Measurements from ENCODE around the gene RDM1. TPM values are rescaled to one million over a fixed set of nuclear protein-coding genes. Genes with fewer than 3 reads are reported as not detected.

Gene RDM1
- polyA plus RNA-seq, 1 donor (not counting 4 experiments of a cell fraction or from before 2014, with no cell fraction given) = 1.1 TPM

DNA sequence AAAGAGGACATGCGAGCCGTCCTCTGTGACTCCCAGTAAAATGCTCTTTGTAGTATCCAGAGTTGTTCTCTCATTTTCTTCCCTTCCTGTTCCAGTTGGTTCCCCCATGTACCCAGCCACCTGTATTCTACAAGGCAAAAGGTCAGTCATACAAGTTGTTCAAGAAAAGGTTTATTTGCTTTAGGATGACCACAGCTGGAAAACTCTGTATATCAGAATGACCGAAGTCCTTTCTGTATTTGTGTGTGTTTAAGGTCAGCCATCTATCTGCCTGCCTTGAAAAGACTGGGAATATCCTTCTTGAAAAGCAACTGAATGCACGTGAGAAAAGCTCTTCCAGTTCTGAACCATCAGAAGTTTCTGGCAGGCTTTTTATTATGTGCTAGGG, 42.4 kb upstream of the RDM1 start:
- no peak for FAIRE-seq
- Histone ChIP-seq H3K36me3 (ENCODE audit: control insufficient read depth in 2 of 2, extremely low read depth in 1 of 2, insufficient read depth in 2 of 2, low read length in 2 of 2) (no peaks in the 10 kb centered on the region), H3K27ac (ENCODE audit: control insufficient read depth, insufficient read depth, low read length) (no peak overlapping the region)

GRCh38 chr17:35972535-35972934, 42.0 kb upstream of the RDM1 start:
- no peaks in the 10 kb centered on the region for H3K79me2 ChIP-seq (ENCODE audit: control insufficient read depth, insufficient read depth, low read length)
- H3K27me3 ChIP-seq (ENCODE audit: control insufficient read depth, extremely low read depth, insufficient read depth, low read length) = no peaks in the 10 kb centered on the region
- H3K9me3 ChIP-seq (ENCODE audit: control insufficient read depth, low read depth, low read length) = no peaks in the 10 kb centered on the region
- no peak overlapping the region for H3K9ac ChIP-seq (ENCODE audit: control insufficient read depth, extremely low read depth, insufficient read depth, low read length)
- dilution Hi-C loops (cut with MboI; ENCODE audit: extremely low pct_ligation_motif_present, low sequenced_read_pairs) = no loop called here
- H3K27ac ChIP-seq (ENCODE audit: control insufficient read depth, insufficient read depth, low read length) = no peak overlapping the region
- no peak for TF ChIP-seq EZH2 (IDR thresholded peaks at IDR 0.05; ENCODE audit: low read length)
- TF ChIP-seq, protein P1, sequence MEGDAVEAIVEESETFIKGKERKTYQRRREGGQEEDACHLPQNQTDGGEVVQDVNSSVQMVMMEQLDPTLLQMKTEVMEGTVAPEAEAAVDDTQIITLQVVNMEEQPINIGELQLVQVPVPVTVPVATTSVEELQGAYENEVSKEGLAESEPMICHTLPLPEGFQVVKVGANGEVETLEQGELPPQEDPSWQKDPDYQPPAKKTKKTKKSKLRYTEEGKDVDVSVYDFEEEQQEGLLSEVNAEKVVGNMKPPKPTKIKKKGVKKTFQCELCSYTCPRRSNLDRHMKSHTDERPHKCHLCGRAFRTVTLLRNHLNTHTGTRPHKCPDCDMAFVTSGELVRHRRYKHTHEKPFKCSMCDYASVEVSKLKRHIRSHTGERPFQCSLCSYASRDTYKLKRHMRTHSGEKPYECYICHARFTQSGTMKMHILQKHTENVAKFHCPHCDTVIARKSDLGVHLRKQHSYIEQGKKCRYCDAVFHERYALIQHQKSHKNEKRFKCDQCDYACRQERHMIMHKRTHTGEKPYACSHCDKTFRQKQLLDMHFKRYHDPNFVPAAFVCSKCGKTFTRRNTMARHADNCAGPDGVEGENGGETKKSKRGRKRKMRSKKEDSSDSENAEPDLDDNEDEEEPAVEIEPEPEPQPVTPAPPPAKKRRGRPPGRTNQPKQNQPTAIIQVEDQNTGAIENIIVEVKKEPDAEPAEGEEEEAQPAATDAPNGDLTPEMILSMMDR (optimal IDR thresholded peaks at IDR 0.05 in 1 of 3, IDR thresholded peaks at IDR 0.05 in 1 of 3, conservative IDR thresholded peaks at IDR 0.05 in 1 of 3; ENCODE audit: extremely low read depth in 1 of 3, insufficient read depth in 2 of 3, low read length in 3 of 3) = no peak
- H2AFZ ChIP-seq (ENCODE audit: control insufficient read depth, low read length) = no peak overlapping the region
- H3K4me2 ChIP-seq (ENCODE audit: control insufficient read depth, extremely low read depth, insufficient read depth, low read depth, low read length) = no peak overlapping the region
- no peaks in the 10 kb centered on the region for H4K20me1 ChIP-seq (ENCODE audit: control insufficient read depth, extremely low read depth, insufficient read depth, low read length)
- DNase-seq (ENCODE audit: low read depth, low spot score) (no peak), FAIRE-seq (no peak)
- H3K36me3 ChIP-seq (ENCODE audit: control insufficient read depth in 2 of 2, extremely low read depth in 1 of 2, insufficient read depth in 2 of 2, low read length in 2 of 2) = no peaks in the 10 kb centered on the region
- H3K9me1 ChIP-seq (ENCODE audit: control insufficient read depth, extremely low read depth, insufficient read depth, low read length) = no peaks in the 10 kb centered on the region
- no peak overlapping the region for H3K4me3 ChIP-seq (ENCODE audit: control insufficient read depth in 2 of 3, extremely low read depth in 1 of 3, insufficient read depth in 2 of 3, low read depth in 1 of 3, low read length in 3 of 3)
- peaks cover 18% of the 10 kb centered on the region for H3K4me1 ChIP-seq (ENCODE audit: control insufficient read depth, extremely low read depth, insufficient read depth, low read length)

More for the DNA sequence above, 42.4 kb upstream of the RDM1 start:
- H3K9me3 ChIP-seq (ENCODE audit: control insufficient read depth, low read depth, low read length) = no peaks in the 10 kb centered on the region
- H3K4me3 ChIP-seq (ENCODE audit: control insufficient read depth in 2 of 3, extremely low read depth in 1 of 3, insufficient read depth in 2 of 3, low read depth in 1 of 3, low read length in 3 of 3) = no peak overlapping the region
- no peak for DNase-seq (ENCODE audit: low read depth, low spot score)
- H3K9ac ChIP-seq (ENCODE audit: control insufficient read depth, extremely low read depth, insufficient read depth, low read length) = no peak overlapping the region
- no peaks in the 10 kb centered on the region for H3K27me3 ChIP-seq (ENCODE audit: control insufficient read depth, extremely low read depth, insufficient read depth, low read length)
- TF ChIP-seq EZH2 (IDR thresholded peaks at IDR 0.05; ENCODE audit: low read length) = no peak
- TF ChIP-seq, protein P1 (optimal IDR thresholded peaks at IDR 0.05 in 1 of 3, IDR thresholded peaks at IDR 0.05 in 1 of 3, conservative IDR thresholded peaks at IDR 0.05 in 1 of 3; ENCODE audit: extremely low read depth in 1 of 3, insufficient read depth in 2 of 3, low read length in 3 of 3) = no peak
- no peak overlapping the region for H2AFZ ChIP-seq (ENCODE audit: control insufficient read depth, low read length)
- H3K79me2 ChIP-seq (ENCODE audit: control insufficient read depth, insufficient read depth, low read length) = no peaks in the 10 kb centered on the region
- no peaks in the 10 kb centered on the region for H4K20me1 ChIP-seq (ENCODE audit: control insufficient read depth, extremely low read depth, insufficient read depth, low read length)
- no peaks in the 10 kb centered on the region for H3K9me1 ChIP-seq (ENCODE audit: control insufficient read depth, extremely low read depth, insufficient read depth, low read length)
- dilution Hi-C loops (cut with MboI; ENCODE audit: extremely low pct_ligation_motif_present, low sequenced_read_pairs) = no loop called here
- peaks cover 18% of the 10 kb centered on the region for H3K4me1 ChIP-seq (ENCODE audit: control insufficient read depth, extremely low read depth, insufficient read depth, low read length)
- H3K4me2 ChIP-seq (ENCODE audit: control insufficient read depth, extremely low read depth, insufficient read depth, low read depth, low read length) = peak overlapping the region; percentile 60
